NCI-H82 (cell line): ENCODE results near the gene S1PR4.
"Not testable (repeated sequence)": the region's sequence is repeated elsewhere in the genome, so short reads cannot be mapped to it uniquely, and the experiment has no call there.

Experiments used
- DNase-seq: peaks from one replicate; lab custom pipeline; 2025; lab: John Stamatoyannopoulos, UW

The S1PR4 gene

DNA sequence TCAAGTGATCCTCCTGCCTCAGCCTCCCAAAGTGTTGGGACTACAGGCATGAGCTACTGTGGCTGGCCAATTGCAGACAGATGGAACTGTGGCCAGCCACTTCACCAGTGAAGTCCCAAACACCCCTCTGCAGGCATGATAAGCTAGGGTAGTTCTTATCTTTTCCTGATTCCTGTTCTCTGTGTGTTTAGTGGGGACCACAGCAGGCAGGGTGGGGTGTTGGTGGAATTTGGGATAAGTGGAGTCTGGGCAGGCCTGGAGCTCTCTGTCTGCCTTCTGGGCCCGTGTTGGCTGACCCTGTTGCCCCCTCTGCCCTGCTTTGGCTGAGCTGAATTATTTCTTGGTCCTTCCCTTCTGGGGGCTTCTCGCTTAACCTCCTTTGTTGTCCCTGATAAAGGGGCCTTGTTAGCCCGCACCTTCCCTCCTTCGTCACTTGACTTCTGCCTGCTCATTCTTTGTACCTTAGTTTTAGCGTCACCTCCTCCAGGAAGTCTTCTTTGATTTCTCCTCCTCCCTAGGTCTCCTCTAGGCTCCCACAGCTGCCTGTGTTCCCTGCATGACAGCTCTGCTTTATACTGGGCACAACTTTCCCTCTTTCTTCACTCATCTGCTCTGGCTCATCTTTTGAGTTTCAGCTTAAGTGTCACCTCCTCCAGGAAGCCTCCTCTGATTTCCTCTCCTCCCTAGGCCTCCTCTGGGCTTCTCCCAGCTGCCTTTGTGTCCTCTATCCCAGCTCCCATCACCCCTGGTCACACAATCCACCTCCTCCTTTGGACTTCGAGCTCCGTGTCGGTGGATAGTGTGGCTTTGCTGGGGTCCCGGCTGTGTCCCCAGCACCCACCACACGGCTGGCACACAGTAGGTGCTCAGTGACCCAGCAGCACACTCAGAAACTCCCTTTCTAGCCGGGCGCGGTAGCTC, 5.4 kb downstream of the S1PR4 start:
- no peak for DNase-seq

GRCh38 chr19:3184847-3185460, 6.4 kb downstream of the S1PR4 start:
- DNase-seq: peak; percentile 87

DNA sequence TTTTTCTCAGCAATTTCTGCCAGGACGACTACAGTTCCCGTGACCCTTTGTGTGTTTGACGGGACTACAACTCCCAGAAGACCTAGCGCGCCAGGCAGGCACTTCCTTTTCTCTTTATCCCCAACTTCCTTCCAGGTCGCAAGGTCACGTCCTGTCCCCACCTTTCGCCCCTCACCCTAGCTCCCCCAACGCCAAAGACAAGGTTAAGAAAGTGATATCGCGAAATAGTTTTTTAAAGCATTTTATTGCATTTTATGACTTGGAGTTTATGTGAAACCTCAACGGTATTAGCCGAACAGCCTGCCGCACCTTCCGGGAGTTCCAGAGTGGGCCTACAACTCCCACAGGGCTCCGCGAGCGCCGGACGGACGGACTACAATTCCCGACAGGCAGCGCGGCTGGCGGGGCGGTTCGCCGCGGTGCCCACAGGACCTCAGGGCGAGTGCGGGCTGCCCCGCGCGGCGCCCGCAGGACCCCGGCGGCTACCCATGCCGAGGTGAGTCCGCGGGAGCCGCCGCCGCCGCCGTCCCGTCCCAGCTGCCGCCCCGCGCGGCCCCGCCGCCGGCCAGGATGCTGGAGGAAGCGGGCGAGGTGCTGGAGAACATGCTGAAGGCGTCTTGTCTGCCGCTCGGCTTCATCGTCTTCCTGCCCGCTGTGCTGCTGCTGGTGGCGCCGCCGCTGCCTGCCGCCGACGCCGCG, 7.0 kb downstream of the S1PR4 start, which contains the start of gene NCLN:
Gene NCLN (plus strand): TSS at position 470 of the 699 bp plus-strand sequence. CDS start 101 bp downstream, at position 571.
- DNase-seq: peak; percentile 92

DNA sequence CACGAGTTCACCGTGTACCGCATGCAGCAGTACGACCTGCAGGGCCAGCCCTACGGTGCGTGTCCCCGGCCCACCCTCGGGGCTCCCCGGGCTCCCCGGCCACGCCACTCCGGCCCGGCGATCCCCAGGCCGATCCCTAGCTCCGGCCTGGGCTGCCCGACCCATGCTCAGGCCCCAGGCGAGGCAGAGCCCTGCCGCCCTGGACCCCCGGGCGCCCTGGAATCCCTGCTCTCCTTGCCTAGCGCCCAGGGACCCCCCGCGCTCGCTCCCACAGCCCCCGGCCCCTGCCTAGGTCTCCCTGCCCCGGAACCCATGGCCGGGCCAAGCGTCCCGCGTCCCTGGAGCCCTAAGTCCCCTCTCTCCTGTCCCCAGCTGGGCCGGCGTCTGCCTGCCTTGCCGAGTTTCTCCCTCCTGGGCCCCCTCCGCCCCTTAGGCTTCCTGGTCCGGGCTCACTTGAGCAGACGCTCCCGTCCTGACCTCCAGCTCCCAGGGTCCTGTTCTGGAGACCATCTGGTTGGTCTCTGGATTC, 7.7 kb downstream of the S1PR4 start:
- no peak for DNase-seq

GRCh38 chr19:3186891-3187661, 8.5 kb downstream of the S1PR4 start:
- no peak for DNase-seq

GRCh38 chr19:3187662-3188511, 9.3 kb downstream of the S1PR4 start:
- DNase-seq: no peak

DNA sequence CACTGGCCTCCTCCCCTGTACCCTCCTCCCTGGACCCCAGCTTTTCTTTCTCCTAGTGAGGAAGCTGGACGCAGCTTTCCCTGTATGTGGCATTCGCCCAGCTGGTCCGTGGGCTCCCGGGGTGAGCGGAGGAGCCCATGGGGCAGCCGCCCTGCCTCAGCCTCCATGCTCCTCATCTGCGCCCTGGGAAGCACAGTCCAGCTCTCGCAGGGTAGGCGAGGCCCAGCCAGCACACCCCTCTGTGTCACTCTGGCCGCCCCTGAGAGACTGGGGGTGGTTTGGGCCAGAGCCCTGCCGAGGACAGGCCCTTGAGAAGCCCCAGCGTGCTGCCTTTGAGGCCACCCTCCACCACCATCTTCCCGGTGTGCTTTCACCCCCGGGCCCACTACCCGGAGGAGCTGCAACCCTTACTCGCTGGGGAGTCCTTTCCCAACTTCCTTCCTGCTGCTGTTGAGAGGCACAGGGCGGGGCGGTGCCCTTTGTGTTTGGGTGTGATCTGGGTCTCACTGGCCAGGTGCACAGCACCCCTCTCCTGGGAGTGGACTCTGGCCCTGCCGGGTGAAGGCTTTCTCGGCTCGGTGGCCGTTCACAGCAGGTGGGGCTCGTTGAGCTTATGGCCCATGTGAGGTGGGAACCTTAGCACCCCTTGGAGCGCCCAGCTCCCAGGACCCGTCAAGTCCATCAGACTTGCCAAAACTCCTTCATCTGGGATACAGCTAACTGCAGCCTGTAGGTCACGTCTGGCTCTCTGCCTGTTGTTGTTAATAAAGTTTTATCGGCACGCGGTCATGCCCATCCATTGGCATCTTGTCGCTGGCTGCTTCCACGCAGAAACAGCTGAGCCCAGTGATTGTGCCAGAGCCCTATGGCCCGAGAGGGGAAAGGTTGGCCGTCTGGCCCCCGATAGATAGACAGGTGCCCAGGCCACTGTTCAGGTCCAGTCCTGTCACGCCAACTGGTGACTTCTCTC, 10.3 kb downstream of the S1PR4 start:
- no peak for DNase-seq

GRCh38 chr19:3189702-3190469, 11.3 kb downstream of the S1PR4 start:
- no peak for DNase-seq

DNA sequence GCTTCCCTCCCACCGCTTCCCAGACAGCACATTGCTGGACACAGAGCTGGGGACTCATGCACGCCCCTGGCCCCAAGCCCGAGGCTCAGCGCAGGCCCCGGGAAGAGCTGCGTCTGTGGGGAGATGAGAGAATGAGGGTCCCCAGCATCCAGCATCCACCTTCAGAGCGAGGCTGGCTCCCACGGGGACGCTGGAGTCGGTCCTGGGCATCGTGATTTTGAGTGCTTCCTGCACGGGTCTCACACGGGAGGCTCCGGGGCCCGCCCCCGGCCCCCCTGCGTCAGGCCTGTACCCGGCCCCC, 11.9 kb downstream of the S1PR4 start:
- DNase-seq: no peak

DNA sequence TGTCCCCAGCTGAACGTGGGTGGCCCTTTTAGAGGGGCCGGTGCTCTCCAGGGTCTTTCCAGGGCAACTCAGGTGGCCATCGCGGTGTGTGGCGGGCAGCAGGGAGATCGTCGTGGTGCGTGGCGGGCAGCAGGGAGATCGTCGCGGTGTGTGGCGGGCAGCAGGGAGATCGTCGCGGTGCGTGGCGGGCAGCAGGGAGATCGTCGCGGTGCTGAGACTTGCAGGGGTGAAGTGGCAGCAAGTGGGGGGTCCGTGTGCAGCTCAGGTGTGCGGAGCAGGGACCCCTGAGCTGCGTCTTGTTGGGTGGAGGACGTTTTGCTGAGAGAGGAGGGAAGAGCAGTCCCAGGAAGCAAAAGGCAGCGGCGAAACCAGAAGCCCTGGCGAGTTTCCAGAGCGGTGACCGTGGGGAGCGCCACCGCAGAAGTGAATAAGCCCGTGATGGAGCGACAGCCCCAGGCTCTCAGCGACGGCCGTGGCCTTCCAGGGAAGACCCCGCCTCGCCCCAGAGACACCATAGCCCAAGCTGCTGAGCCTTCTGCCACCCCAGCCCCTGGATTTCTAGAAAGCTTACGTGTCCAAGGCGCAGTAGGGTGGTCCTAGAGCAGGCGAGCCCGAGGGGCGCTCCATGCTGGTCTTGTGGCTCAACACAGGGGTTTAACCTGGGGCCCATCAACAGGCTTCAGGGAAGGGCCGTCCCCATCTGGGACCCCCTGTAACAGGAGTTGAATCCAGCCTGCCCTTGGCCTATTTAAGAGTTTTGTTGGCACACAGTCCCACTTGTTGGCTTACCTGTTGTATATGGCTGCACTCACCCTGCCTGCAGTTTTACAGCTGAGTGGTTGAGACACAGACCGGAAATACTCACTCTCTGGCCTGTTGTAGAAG, 12.6 kb downstream of the S1PR4 start:
- no peak for DNase-seq

GRCh38 chr19:3191806-3192104, 13.2 kb downstream of the S1PR4 start:
- DNase-seq: not testable (repeated sequence)

DNA sequence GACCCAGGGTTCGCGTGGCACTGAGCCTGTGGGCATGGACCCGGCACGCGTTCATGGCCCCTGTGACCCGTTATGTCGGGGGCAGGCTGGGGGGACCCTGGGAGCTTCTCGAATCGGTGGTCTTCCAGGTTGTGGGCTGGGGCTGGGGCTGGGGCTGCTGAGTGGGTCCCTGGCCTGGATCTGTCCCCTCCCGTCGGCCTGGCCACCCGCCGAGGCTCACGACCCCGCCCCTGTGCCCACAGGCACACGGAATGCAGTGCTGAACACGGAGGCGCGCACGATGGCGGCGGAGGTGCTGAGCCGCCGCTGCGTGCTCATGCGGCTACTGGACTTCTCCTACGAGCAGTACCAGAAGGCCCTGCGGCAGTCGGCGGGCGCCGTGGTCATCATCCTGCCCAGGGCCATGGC, 13.7 kb downstream of the S1PR4 start:
- DNase-seq: no peak

DNA sequence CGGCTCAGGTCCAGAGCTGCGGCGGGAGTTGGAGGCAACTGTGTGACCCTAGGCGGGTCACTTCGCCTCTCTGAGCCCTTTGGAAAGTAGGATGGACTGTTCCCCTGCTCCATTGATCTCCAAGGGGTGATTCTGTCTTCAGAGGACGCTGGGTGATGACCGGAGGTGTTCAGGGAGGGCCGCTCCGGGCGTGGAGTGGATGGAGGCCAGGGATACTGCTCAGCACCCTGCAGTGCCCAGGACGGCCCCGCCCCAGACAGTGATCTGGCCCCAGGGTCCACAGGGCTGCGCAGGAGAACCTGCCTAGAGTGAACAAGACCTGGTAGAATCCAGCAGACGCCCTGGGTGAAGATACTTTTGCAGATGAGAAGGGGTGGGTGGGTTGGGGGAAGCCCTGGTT, 14.1 kb downstream of the S1PR4 start:
- no peak for DNase-seq

- DNase-seq: no peak
Measured at GRCh38 chr19:3193256-3194105, 14.9 kb downstream of the S1PR4 start.

- no peak for DNase-seq
Measured at GRCh38 chr19:3194106-3195087, 15.8 kb downstream of the S1PR4 start.
